GM21529 (cell line): ENCODE measurements around the gene LRRC55.
"Not testable (repeated sequence)": the region's sequence is repeated elsewhere in the genome, so short reads cannot be mapped to it uniquely, and the experiment has no call there.

Experiments
- ATAC-seq: cut with Tn5 transposase; IDR thresholded peaks from one replicate; pipeline ENCODE4 v1.9.1; 2021; ENCODE audit not compliant: unreplicated experiment

The LRRC55 gene

DNA sequence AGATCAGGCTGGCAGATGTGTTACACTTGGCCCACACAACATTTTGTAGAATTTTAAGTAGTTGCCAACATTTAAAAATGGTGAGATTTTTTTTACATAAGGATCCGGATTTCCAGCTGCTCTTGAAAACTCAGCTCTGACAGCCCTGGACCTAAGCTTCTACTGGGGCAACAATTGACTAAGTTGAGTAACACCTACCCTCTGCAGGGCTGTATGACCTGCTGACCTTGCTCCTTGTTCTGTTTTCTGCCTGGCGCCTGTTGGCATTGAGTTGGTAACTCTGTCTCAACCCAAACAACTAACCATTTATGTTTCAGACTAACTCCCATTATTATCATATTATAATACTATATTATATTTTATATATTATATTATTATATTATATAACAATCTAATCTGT lies 21.1 kb upstream of the LRRC55 start:
- ATAC-seq = no peak

GRCh38 chr11:57161351-57161750 lies 20.4 kb upstream of the LRRC55 start:
- no peak for ATAC-seq

- ATAC-seq = no peak
Observed at GRCh38 chr11:57162179-57162898, 19.4 kb upstream of the LRRC55 start.

GRCh38 chr11:57163160-57163868 lies 18.4 kb upstream of the LRRC55 start:
- no peak for ATAC-seq

GRCh38 chr11:57164317-57164716 lies 17.4 kb upstream of the LRRC55 start:
- ATAC-seq = no peak

GRCh38 chr11:57167125-57167846 lies 14.5 kb upstream of the LRRC55 start:
- no peak for ATAC-seq

- not testable (repeated sequence) for ATAC-seq
Observed at GRCh38 chr11:57169732-57170313, 11.9 kb upstream of the LRRC55 start.

- ATAC-seq = no peak
Observed at GRCh38 chr11:57172031-57172430, 9.7 kb upstream of the LRRC55 start.

DNA sequence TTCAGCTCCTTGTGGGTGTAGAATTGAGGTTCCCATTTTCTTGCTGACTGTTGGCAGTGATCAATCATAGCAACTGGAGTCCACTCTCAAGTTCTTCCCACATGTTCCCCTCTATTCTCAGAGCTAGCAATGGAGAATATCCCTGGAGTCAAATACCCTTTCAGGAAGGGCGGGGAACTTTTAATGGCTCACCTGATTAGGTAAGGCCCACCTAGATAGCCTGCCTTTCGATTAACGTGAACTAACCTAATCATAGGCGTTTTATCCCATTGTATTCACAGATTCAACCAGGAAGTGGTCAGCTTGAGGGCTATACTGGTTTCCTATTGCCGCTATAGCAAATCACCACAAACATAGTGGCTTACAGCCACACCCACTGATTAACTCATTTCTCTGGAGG lies 7.1 kb upstream of the LRRC55 start:
- no peak for ATAC-seq

DNA sequence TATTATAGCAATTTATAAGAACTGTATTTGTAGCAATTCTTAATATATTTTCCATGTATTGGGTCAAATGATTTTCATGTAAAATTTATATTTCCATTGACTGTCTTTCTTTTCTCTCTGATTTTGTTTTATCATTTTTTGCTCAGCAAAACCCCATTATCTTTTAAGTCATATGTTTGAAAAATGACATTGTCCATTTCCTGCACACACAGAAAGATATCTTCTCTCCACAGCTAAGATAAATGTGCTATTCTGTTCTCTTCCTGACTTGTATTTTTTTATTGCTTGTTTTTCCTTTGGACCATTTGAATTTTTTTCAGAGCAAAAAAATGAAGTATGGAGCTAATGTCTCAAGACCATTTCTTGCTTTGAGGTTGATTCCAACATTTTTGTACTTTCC lies 6.3 kb upstream of the LRRC55 start:
- ATAC-seq = no peak

- ATAC-seq = no peak
Observed at GRCh38 chr11:57178334-57178733, 3.4 kb upstream of the LRRC55 start.

- ATAC-seq = no peak
Observed at GRCh38 chr11:57179681-57180080, 2.1 kb upstream of the LRRC55 start.

GRCh38 chr11:57180081-57180561 lies 1.6 kb upstream of the LRRC55 start:
- ATAC-seq = no peak

DNA sequence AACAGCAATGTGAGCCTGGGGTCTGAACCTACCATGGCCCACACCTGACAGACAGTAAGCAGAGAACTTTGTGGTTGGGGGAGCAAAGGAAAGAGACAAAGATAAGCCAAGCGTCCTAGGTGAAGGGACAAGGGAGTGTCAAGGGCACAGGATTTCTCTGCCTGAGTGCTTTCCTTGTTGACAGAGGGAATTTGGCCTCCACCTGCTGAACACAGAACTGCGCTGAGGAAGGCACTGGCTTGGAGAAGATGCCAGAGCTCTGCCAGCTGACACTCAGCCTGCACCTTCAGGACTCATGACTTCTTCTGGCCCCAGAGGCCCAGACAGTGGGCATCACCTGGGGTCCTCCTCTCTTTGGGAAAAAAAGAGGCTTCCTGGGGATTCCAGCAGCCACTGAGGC lies 789 bp upstream of the LRRC55 start:
- ATAC-seq = no peak

GRCh38 chr11:57182896-57183295 lies 1.1 kb downstream of the LRRC55 start:
- no peak for ATAC-seq

- no peak for ATAC-seq
Observed at GRCh38 chr11:57190548-57190947, 8.8 kb downstream of the LRRC55 start.

- no peak for ATAC-seq
Observed at GRCh38 chr11:57191311-57192219, 9.8 kb downstream of the LRRC55 start.

DNA sequence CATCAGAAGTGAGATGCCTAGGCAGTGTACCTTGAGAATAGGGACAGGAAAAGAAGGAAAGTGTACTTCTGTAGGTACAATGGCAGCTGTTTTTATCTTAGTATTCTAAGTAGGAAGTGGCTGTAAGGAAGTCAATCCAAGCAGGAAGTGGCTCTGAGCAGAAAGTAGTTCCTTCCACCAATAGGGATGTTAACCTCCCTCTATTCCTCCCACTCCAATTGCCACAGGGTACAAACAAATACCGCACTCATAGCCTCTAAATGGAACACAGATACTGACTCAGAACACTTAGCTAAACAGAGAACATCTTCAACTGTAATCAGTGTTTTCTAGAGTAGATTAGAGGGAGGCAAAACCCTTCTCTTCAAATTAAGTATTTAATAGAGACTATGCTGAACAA lies 10.6 kb downstream of the LRRC55 start:
- no peak for ATAC-seq

DNA sequence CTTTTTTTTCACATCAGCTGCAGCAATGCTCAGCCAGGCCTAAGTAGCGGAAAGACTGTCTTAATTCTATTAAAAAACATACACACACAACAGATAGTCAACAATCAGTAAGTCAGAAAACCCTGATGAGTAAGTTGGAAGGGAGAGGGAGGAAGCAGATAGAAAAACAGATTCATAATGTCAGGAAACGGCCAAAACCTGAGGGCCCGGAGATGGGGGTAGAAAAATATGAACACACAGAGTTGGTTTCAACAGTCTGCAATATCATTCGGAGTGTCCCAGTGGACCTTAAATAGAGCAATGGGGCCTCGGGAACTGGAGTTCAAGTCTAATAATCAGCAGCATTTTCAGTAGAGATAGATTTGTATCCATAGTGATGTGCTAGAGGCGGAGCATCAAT lies 14.8 kb downstream of the LRRC55 start:
- no peak for ATAC-seq

- no peak for ATAC-seq
Observed at GRCh38 chr11:57197762-57198161, 16.0 kb downstream of the LRRC55 start.
